Stimulated activated CD4-positive, alpha-beta T cell treated with anti-CD3 and anti-CD28 coated beads, Interleukin-1b, Interleukin-23, amount 100 ng/mL, for 4 hours (primary cell): ENCODE results near the gene HOXA13.

Source experiments
- DNase-seq, 2 donors: peaks; one replicate each; pipeline ENCODE4 v3.0.0-alpha.2; 2020; ENCODE audit warnings: low read depth in 2 of 2

HOXA13 gene

GRCh38 chr7:27192546-27193334 lies 7.2 kb downstream of the HOXA13 start:
- no peak for DNase-seq

GRCh38 chr7:27191833-27192545 lies 7.9 kb downstream of the HOXA13 start:
- no peak for DNase-seq

DNA sequence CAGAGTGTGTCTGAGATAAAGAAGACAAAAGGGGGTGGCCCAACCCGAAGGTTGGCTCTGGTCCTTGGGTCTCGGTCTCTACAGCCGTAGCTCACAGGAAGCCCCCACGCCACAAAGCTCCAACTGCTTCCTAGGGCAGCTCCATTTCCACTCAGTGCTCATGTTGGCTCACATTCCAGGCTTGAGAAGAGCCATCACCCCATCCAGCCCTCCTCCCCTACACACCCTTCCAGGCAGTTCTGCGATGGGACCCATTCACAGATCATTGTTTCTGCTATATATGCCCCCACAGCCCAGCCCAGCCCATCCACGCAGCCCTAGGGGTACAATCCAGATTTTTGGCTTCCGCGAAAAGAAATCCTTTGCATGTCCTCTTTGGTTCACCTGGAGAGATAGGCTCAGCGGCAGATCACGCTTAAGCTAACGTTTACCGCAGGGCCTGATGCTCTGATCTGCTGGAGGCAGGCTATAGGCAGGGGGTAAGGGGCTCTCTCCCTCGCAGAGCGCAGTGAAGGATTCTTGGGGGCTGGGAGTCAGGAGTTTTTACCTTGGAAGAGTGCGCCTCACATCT lies 8.6 kb downstream of the HOXA13 start:
- DNase-seq, result no peak

GRCh38 chr7:27189997-27190748 lies 9.7 kb downstream of the HOXA13 start:
- DNase-seq, result no peak

- DNase-seq, result no peak
These were observed 10.4 kb downstream of the HOXA13 start for GRCh38 chr7:27189295-27189996.

GRCh38 chr7:27188386-27189294 lies 11.3 kb downstream of the HOXA13 start:
- no peak for DNase-seq

DNA sequence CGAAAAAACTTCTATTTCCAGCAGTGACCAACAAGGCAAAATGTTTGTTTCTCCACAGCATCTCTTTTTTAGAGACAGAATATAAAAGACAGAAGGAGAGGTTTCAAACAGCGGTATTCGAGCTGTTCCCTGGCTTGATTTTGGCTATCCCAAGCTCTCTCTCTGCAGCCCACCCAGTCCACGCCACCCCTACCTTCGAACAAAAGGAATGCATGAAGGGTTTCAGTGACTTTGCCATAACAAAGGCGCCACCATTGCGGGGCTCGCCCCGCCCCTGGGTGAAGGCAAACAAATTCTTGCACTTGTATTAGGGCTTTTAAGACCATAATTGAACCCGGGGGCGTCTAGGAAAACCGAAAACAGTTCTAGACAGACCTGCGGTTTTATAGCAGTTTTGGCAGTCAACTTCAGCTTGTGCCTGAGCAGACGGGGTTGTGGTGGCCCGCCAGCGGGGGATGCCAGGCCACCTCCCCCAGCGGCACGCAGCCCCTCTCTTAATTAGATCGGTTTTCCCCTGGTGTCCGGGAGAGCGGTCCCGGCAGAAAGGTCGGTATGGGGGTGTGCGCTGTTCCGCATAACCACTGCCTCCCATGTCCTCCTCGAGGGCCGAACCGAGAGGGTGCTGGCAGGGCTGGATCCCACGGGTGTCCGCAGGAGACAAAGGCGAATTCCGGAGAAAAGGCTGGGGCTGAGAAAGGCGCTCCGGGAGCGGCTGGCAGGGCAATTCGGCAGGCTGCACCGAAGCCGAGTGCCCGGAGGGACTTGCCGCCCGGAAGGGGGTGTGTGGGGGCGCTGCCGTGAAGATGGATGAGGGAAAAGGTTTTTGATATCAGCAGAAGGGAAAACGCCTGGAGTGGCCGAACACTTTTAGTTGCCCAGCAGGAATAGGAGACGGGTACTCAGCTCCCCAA lies 12.2 kb downstream of the HOXA13 start:
- no peak for DNase-seq

DNA sequence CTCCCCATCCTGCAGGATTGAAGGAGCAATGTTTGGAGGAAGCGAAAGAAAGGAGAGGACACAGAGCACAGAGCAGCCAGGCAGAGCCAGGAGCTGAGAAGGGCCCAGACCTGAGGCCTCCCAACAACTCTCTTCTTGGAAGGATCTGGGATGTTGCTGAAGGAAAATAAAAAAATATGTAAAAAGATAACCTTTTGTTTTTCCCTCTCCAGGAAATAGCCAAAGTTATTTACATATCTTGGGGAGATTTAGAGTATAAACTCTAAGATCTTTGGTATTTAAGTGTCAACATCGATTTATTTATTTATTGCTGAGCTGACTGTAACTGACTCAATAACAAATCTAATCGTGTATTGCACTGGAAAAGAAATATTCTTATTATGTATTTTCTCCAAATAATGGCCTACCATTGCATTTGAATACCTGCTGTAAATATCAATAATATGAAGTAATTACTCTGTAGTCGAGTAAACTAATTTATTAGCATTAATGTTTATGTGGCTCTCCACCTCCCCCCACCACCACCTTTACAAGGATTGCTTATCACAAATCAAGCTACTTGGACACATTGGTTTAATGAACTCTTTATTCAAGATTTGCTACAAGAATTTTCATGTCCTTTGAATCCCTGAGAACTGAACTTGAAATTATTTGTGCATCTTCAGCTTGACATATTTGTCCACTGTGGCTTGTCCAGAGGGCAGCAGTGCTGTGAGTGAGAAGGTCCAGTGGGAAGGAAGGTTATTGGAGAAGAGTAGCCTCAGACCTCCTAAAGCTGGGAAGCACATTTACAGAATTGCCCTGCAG lies 13.0 kb downstream of the HOXA13 start:
- DNase-seq, result no peak

GRCh38 chr7:27185854-27186667 lies 13.8 kb downstream of the HOXA13 start:
- no peak for DNase-seq

GRCh38 chr7:27185013-27185853 lies 14.7 kb downstream of the HOXA13 start, which contains the start of gene HOXA11:
HOXA11 (minus strand) TSS chr7:27185232; CDS start chr7:27185144, 88 bp downstream.
- DNase-seq, result no peak

DNA sequence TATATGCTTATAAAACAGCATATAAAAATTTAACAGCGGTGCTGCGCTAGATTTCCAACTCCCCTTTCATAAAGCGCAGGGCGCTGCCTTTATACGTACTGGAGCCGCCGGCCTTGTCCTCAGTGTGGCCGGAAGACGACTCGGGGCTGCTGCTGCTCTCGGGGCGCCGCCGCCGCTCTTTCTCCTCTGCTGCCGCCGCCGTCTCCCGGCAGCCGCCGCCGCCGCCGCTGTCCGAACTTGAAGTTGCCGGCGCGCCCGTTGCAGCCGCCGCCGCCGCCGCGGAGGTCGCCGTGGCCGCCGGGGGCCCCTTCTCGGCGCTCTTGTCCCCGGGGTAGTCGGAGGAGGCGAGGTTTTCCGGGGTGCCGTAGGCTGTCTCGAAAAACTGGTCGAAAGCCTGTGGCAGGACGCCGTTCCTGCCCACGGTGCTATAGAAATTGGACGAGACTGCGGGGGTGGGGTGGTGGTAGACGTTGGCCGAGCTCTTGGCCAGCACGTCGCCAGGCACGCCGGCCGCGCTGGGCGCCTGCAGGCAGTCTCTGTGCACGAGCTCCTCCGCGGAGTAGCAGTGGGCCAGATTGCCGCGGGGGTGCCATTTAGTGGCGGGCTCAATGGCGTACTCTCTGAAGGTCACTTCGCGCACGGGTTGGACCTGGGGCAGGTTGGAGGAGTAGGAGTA lies 15.4 kb downstream of the HOXA13 start:
- no peak for DNase-seq

DNA sequence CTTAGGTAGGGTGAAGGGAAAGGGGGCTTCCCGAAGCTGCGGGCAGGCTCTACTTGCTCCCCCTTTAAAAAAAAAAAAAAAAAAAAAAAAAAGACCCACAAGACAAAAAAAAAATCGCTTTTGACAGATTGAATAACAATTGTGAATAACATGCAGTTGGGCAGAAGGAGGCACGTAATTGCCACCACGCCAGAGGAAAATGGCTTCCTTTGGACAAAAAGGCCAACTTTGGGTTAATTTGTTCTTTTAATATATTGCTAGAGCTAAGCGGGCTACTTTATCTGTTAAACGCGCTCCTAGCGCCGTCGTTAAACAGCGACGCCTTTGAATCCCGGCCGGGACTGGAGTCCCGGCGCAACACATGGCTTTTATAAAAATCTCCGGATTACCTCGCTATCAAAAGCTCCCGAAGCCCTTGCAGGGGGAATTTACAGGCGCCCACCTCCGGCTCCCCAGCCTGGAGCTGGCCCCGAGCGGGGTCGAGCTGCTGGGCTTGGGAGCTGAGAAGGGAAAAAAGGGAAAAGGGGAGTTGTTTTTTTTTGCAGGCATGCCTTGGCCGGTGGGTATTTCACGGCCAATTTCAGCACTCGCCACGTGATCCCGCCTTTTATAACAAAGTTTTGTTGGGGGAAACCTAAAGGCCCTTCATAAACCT lies 16.1 kb downstream of the HOXA13 start:
- no peak for DNase-seq

- no peak for DNase-seq
These were observed 16.8 kb downstream of the HOXA13 start for GRCh38 chr7:27182861-27183681.

DNA sequence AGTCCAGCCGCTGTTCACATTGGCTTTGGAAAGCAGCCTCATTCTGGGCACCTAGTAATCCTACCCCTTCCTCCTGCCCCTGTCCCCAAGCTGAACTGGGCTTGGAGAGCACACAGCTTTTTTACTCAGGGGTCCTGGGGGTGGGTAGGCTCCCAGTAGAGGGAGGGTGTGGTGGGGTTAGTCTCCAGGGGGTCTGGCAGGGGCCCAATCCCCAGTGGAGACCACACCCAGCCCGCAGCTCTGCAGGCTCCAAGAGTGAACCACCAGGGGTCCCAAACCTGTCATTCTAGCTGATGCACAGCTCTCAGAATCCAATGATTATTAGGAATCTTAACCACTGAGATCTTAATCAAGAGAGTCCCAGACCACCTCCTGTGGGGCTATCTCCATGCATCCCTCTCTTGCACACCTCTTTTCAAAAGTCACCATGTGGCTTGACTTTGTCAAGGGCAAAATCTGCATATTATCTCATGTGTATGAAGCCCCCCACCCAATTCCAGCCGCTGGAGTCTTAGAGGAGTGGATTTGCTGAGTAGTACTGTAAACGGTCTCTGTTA lies 17.5 kb downstream of the HOXA13 start:
- no peak for DNase-seq
